H9 (cell line): ENCODE results near the gene JMJD8. TPM values are rescaled to one million over a fixed set of nuclear protein-coding genes. Genes with fewer than 3 reads are reported as not detected.

ENCODE experiments used
- DNase-seq: peaks from one replicate; pipeline ENCODE4 v3.0.0-alpha.2; 2017
- H2AFZ ChIP-seq: one replicate; pipeline ENCODE4 v1.6.1; 2013; ENCODE audit warnings: mild to moderate bottlenecking, low read length, control low read depth, moderate library complexity
- H2AK5ac ChIP-seq: 2 replicates; pipeline ENCODE4 v1.6.1; 2013; ENCODE audit warnings: low read length, control low read depth, mixed read lengths; ENCODE audit not compliant: insufficient read length
- H2BK120ac ChIP-seq: one replicate; pipeline ENCODE4 v1.6.1; 2013; ENCODE audit warnings: low read depth, mild to moderate bottlenecking, low read length, control low read depth, inconsistent platforms; ENCODE audit not compliant: poor library complexity, severe bottlenecking
- H2BK12ac ChIP-seq: 2 replicates; pipeline ENCODE4 v1.6.1; 2013; ENCODE audit warnings: low read length, control low read depth, mixed read lengths, low read depth; ENCODE audit not compliant: insufficient read length
- H2BK15ac ChIP-seq: 2 replicates; pipeline ENCODE4 v1.6.1; 2013; ENCODE audit warnings: low read depth, low read length, control low read depth
- H2BK20ac ChIP-seq: one replicate; pipeline ENCODE4 v1.6.1; 2013; ENCODE audit warnings: low read depth, mild to moderate bottlenecking, low read length, control low read depth, inconsistent platforms; ENCODE audit not compliant: poor library complexity, severe bottlenecking
- H2BK5ac ChIP-seq: 2 replicates; pipeline ENCODE4 v1.6.1; 2013; ENCODE audit warnings: low read length, control low read depth, mixed read lengths; ENCODE audit not compliant: insufficient read length
- H3K14ac ChIP-seq: 2 replicates; pipeline ENCODE4 v1.6.1; 2013; ENCODE audit warnings: low read length, control low read depth; ENCODE audit not compliant: insufficient read depth
- H3K18ac ChIP-seq: 2 replicates; pipeline ENCODE4 v1.6.1; 2013; ENCODE audit warnings: low read depth, mild to moderate bottlenecking, mixed read lengths, low read length, control low read depth; ENCODE audit not compliant: insufficient read length
- H3K23ac ChIP-seq: 2 replicates; pipeline ENCODE4 v1.6.1; 2013; ENCODE audit warnings: low read length, control low read depth, mixed read lengths, low read depth; ENCODE audit not compliant: insufficient read length
- H3K23me2 ChIP-seq: 2 replicates; pipeline ENCODE4 v1.6.1; 2013; ENCODE audit warnings: low read depth, mild to moderate bottlenecking, mixed read lengths, low read length, control low read depth; ENCODE audit not compliant: insufficient read length, poor library complexity, severe bottlenecking
- H3K27ac ChIP-seq: 2 replicates; pipeline ENCODE4 v1.5.1; 2013; ENCODE audit warnings: low read length, control low read depth, mixed read lengths, low read depth; ENCODE audit not compliant: insufficient read length
- H3K27me3 ChIP-seq: 2 replicates; pipeline ENCODE4 v1.6.1; 2013; ENCODE audit warnings: low read length, control low read depth, inconsistent platforms; ENCODE audit not compliant: insufficient read depth
- H3K4ac ChIP-seq: 2 replicates; pipeline ENCODE4 v1.6.1; 2013; ENCODE audit warnings: low read depth, mild to moderate bottlenecking, control low read depth, inconsistent platforms, low read length, moderate library complexity
- H3K4me1 ChIP-seq: 2 replicates; pipeline ENCODE4 v1.6.1; 2013; ENCODE audit warnings: low read length, control low read depth, inconsistent platforms; ENCODE audit not compliant: insufficient read depth
- H3K4me2 ChIP-seq: 2 replicates; pipeline ENCODE4 v1.6.1; 2013; ENCODE audit warnings: low read length, control low read depth, mixed read lengths; ENCODE audit not compliant: insufficient read length, insufficient read depth
- H3K56ac ChIP-seq: 2 replicates; pipeline ENCODE4 v1.6.1; 2013; ENCODE audit warnings: low read depth, mild to moderate bottlenecking, mixed read lengths, low read length, control low read depth; ENCODE audit not compliant: insufficient read length
- H3K79me1 ChIP-seq: 2 replicates; pipeline ENCODE4 v1.6.1; 2013; ENCODE audit warnings: low read depth, mild to moderate bottlenecking, moderate library complexity, low read length, control low read depth, inconsistent platforms; ENCODE audit not compliant: insufficient read depth, poor library complexity, severe bottlenecking
- H3K79me2 ChIP-seq: 2 replicates; pipeline ENCODE4 v1.6.1; 2013; ENCODE audit warnings: low read length, control low read depth, inconsistent platforms; ENCODE audit not compliant: insufficient read depth
- H3K9ac ChIP-seq: 2 replicates; pipeline ENCODE4 v1.6.1; 2013; ENCODE audit warnings: low read length, control low read depth, mixed read lengths; ENCODE audit not compliant: insufficient read length; ENCODE audit errors: extremely low read depth
- H3K9me3 ChIP-seq: one replicate; pipeline ENCODE4 v1.6.1; 2013; ENCODE audit warnings: low read depth, low read length, inconsistent platforms; ENCODE audit not compliant: control insufficient read depth
- H3T11ph ChIP-seq: one replicate; pipeline ENCODE4 v1.6.1; 2013; ENCODE audit warnings: mild to moderate bottlenecking, low read length, control low read depth, inconsistent platforms
- H4K20me1 ChIP-seq: one replicate; pipeline ENCODE4 v1.6.1; 2013; ENCODE audit not compliant: control insufficient read depth, insufficient read length, insufficient read depth
- H4K5ac ChIP-seq: 2 replicates; pipeline ENCODE4 v1.6.1; 2013; ENCODE audit warnings: low read depth, mild to moderate bottlenecking, mixed read lengths, low read length, control low read depth; ENCODE audit not compliant: insufficient read length
- H4K8ac ChIP-seq: replicated peaks from 2 replicates; pipeline ENCODE4 v1.6.1; 2013; ENCODE audit warnings: low read length, control low read depth, mixed read lengths, low read depth; ENCODE audit not compliant: insufficient read length
- H4K91ac ChIP-seq: 2 replicates; pipeline ENCODE4 v1.6.1; 2013; ENCODE audit warnings: low read depth, mild to moderate bottlenecking, moderate library complexity, mixed read lengths, low read length, control low read depth; ENCODE audit not compliant: insufficient read length
- H3K27ac Mint-ChIP-seq, 3 experiments: 2 replicates in 2 of 3; 3 replicates in 1 of 3; pipeline ENCODE4 v1.8.0; 2020 to 2021; ENCODE audit warnings: mixed read lengths in 3 of 3, mild to moderate bottlenecking in 1 of 3, moderate library complexity in 1 of 3
- H3K27me3 Mint-ChIP-seq: 2 replicates; pipeline ENCODE4 v1.8.0; 2021; ENCODE audit warnings: low read depth, mild to moderate bottlenecking, moderate library complexity, mixed read lengths
- H3K36me3 Mint-ChIP-seq, 3 experiments: 2 replicates in 2 of 3; 3 replicates in 1 of 3; pipeline ENCODE4 v1.8.0; 2020 to 2021; ENCODE audit warnings: low read depth in 3 of 3, mixed read lengths in 3 of 3; ENCODE audit not compliant: insufficient read depth in 1 of 3
- H3K4me1 Mint-ChIP-seq, 2 experiments: 2 replicates each; pipeline ENCODE4 v1.8.0; 2020; ENCODE audit warnings: mixed read lengths in 2 of 2
- H3K4me3 Mint-ChIP-seq, 2 experiments: 2 replicates in 1 of 2; 3 replicates in 1 of 2; pipeline ENCODE4 v1.8.0; 2020 to 2021; ENCODE audit warnings: mild to moderate bottlenecking in 2 of 2, mixed read lengths in 2 of 2, moderate library complexity in 1 of 2
- H3K9me3 Mint-ChIP-seq, 2 experiments: 2 replicates in 1 of 2; 3 replicates in 1 of 2; pipeline ENCODE4 v1.8.0; 2020; ENCODE audit warnings: mild to moderate bottlenecking in 2 of 2, mixed read lengths in 2 of 2, moderate library complexity in 1 of 2
- CTCF ChIP-seq: fragments of 200-600 bp; sonication (generic); conservative IDR thresholded peaks from 3 replicates; pipeline ENCODE4 v1.8.0; 2021; ENCODE audit warnings: antibody characterized with exemption, mild to moderate bottlenecking
- WGBS: extraction: QIAGEN DNeasy Blood & Tissue Kit; methylation state at CpG from one replicate; pipeline ENCODE4 v1.1.7; 2013; ENCODE audit warnings: missing lambda C conversion rate, low lambda C conversion rate, mixed read lengths; ENCODE audit not compliant: insufficient read length; ENCODE audit errors: extremely low coverage; 5-methylcytosine and 5-hydroxymethylcytosine counted together
- total RNA-seq: library from RNA; stranded (reverse); gene quantifications from 2 replicates; pipeline ENCODE4 v1.2.1, GENCODE V29; 2021

The JMJD8 gene
- total RNA-seq, 1 experiment from 2014 or later = 52.7 TPM

- H2BK120ac ChIP-seq = no peak overlapping the region
- no peak overlapping the region for H3K4me3 Mint-ChIP-seq
- no peak overlapping the region for H4K91ac ChIP-seq
- no peak overlapping the region for H3K27ac ChIP-seq
- no peaks in the 10 kb centered on the region for H4K20me1 ChIP-seq
- peaks cover 9 to 14% of the 10 kb centered on the region in 2 experiments for H3K4me1 Mint-ChIP-seq
- H4K8ac ChIP-seq = no peak overlapping the region
- no CpG with 5 or more reads among the region's 25 CpGs for WGBS
- peaks cover 0 to 2% of the 10 kb centered on the region in 2 experiments; a peak in 2 of 5 replicates for H3K9me3 Mint-ChIP-seq
- no peak overlapping the region for H2AK5ac ChIP-seq
- H2AFZ ChIP-seq = no peak overlapping the region
- H2BK12ac ChIP-seq = no peak overlapping the region
- H3K23me2 ChIP-seq = peaks cover 8% of the 10 kb centered on the region
- no peak overlapping the region for H3K56ac ChIP-seq
- no peaks in the 10 kb centered on the region for H3K9me3 ChIP-seq
- H2BK20ac ChIP-seq = no peak overlapping the region
- H4K5ac ChIP-seq = no peak overlapping the region
- no peaks in the 10 kb centered on the region for H3K36me3 Mint-ChIP-seq
- peak; percentile 99 for TF ChIP-seq CTCF
- DNase-seq = peak; percentile 85
- no peak overlapping the region for H3K14ac ChIP-seq
- no peak overlapping the region for H3K27ac Mint-ChIP-seq
- H3K79me2 ChIP-seq = no peaks in the 10 kb centered on the region
- no peak overlapping the region for H3K23ac ChIP-seq
- no peak overlapping the region for H3T11ph ChIP-seq
- H3K79me1 ChIP-seq = no peaks in the 10 kb centered on the region
- no peaks in the 10 kb centered on the region for H3K4me1 ChIP-seq
- no peak overlapping the region for H3K4ac ChIP-seq
- no peak overlapping the region for H3K18ac ChIP-seq
- H3K9ac ChIP-seq = no peak overlapping the region
- H2BK5ac ChIP-seq = no peak overlapping the region
- no peak overlapping the region for H2BK15ac ChIP-seq
- H3K4me2 ChIP-seq = no peak overlapping the region
- H3K27me3 ChIP-seq = peaks cover 19% of the 10 kb centered on the region; the same call in 1 of the 2 replicates
- H3K27me3 Mint-ChIP-seq = peaks cover 77% of the 10 kb centered on the region
Measured at GRCh38 chr16:711548-712320, 27.6 kb upstream of the JMJD8 start.
